ENCODE measurements around the gene TNIP1.

DNA sequence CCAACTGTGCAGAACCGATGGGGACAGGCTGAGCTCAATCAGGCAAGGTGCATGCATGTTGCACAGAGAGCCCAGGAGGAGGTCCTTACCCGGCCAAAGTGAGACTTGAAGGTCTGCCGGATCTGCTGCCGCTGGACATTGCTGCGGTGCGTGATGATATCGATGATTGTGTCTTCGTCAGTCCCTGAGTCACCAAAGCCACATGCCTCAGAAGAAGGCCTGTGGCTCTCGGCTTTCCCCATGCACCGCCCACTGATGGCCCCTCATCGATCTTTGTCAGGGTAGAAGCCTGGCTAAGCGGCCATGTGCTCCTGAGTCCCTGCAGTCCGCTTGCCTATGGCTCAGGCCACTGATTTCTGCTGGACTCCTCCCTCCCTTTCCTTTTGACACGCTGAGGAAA is 42.0 kb upstream of the TNIP1 start:
- no peak for TF ChIP-seq POLR2A (IDR thresholded peaks at IDR 0.05)
- TF ChIP-seq, protein P1, sequence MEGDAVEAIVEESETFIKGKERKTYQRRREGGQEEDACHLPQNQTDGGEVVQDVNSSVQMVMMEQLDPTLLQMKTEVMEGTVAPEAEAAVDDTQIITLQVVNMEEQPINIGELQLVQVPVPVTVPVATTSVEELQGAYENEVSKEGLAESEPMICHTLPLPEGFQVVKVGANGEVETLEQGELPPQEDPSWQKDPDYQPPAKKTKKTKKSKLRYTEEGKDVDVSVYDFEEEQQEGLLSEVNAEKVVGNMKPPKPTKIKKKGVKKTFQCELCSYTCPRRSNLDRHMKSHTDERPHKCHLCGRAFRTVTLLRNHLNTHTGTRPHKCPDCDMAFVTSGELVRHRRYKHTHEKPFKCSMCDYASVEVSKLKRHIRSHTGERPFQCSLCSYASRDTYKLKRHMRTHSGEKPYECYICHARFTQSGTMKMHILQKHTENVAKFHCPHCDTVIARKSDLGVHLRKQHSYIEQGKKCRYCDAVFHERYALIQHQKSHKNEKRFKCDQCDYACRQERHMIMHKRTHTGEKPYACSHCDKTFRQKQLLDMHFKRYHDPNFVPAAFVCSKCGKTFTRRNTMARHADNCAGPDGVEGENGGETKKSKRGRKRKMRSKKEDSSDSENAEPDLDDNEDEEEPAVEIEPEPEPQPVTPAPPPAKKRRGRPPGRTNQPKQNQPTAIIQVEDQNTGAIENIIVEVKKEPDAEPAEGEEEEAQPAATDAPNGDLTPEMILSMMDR (IDR thresholded peaks at IDR 0.05), result no peak
